ENCODE data around the gene ATR.
"Not testable (repeated sequence)": the region's sequence is repeated elsewhere in the genome, so short reads cannot be mapped to it uniquely, and the experiment has no call there.

The ATR gene

DNA sequence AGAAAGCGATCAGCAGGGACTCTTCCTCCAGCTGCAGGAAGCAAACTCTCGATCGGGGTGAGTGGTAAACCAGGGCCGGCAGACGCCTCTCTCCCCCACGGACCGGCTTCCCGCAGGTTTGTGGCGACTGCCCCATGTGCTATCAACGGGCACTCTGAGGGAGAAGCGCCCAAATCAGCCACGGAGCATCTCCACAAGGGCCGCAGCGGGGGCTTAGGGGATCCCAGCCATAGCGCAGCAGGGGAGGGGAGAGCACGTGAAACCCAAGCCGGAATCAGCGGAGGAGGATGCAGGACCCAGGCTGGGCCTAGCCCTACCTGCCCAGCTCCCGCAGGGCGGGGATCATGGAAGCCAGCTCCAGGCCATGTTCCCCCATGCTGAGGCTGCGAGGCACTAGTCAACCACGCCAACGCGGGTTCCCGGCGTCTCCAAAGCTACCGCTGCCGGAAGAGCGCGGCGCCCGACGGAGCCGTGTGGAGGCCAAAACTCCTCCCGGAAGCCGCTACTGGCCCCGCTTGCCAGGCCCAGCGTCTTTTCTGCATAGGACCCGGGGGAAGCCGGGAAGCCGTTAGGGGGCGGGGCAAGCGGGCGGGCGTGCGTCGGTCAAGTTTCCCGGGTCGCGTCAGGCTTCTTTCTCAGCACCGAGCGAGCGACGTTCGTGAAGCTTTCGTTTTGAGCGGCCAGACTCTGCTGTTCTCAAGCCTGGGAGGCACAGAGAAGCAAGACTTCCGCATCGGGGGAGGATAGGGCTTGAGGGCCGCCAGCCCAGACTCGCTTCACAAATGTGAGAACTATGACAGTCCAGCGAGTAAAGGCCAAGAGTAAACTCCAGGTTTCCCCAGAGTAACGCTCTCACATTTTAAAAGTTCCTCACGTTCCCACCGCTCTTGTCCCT lies at the start of gene ATR:
Gene ATR, minus strand, starts transcription at position 405 of the 895 bp plus-strand sequence. Its CDS starts 29 bp downstream, at position 376.
- DNase-seq (ENCODE audit: low read depth), result peak; percentile 87
- peak within 1 kb of the TSS; percentile 98 for H3K4me3 ChIP-seq (ENCODE audit: low read depth, low read length)

DNA sequence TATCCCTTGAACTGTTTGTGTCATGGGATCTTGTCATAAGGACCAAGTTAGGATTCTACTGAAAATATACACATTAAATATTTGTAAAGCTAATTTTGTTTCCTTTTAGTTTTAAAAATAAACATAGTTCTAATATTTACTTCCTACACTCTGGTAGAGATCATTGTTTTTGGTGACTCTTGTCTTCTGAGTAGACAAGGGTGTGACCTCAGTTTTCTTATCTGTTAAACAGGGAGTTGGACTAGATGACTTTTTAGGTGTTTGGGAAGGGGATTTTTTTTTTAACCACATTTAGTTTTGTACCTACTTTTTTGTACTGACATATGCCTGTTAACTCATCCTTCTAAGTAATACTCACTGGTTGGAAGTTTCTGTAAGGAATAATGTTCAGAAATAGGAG lies 48.4 kb upstream of the ATR start:
- H3K4me3 ChIP-seq (ENCODE audit: low read depth, low read length), result no peak overlapping the region
- DNase-seq (ENCODE audit: low read depth), result no peak

DNA sequence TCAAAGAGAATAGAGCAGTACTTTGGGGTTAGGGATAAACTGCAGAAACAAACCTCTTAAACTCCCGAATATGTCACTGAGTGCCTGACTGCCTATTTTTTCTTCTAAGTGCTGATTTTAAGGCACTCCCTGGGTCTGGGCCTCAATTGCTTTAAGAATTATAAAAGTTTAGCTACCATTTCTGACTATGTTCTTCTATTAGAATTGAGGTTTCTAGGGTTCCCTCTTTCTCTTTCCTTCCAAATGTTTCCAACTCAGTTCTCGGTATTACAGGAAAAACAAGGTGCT lies 46.6 kb upstream of the ATR start:
- DNase-seq (ENCODE audit: low read depth), result no peak
- no peak overlapping the region for H3K4me3 ChIP-seq (ENCODE audit: low read depth, low read length)

DNA sequence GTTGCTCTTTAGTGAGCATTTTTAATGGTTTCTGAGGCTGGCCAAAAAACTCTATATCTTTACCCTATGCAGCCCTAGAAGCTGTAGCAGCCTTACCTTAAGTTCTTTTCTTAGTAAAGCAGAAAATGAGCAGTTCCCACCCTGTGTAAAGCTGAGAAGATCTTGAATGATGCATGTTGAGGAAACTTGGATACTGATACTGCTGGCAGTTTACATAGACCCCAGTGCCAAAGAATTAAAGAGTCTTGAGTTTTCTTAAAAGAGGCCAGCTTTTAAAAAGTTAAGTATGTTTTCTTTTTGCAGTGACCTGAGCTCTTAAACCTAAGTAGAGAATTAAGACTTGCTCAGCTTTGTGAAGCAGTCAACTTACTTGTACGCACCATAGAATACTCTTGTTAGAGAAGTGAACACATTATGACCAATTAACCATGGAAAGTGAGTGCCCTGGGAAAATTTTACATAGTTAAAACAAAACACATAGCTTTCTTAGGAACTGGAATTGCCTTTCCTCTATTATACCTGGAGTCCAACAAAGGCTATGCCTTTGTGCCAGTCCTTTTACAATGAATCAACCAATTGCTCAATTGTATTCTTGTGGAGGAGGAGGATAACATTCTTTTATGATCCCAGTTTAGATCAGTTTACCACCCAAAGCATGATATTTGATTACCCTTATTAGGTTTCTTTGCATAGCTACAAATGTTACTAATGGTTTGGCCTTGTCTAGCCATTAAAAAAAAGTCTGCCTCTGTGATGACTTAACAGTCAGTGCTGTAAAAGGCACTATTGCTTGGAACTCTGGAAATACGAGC lies 46.0 kb upstream of the ATR start:
- H3K4me3 ChIP-seq (ENCODE audit: low read depth, low read length), result no peak overlapping the region
- DNase-seq (ENCODE audit: low read depth), result no peak

DNA sequence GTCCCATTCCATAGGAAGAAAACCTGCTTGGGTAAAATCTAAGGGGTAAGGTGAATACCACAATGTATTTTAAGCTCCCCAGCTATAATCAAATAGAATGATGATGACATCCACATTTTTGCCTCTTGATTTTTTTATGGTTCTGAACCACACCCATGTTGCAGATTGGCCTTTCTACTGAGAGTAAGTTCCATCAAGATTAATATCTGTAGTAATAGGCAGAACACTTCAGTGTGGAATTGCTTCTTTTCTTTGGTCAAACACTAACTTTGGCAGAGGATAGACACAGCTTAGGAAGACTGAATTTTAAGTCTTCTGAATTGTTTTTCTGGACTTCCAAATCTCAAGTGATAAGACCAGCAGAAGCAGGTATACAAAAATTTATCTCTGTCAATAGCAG lies 44.7 kb upstream of the ATR start:
- no peak overlapping the region for H3K4me3 ChIP-seq (ENCODE audit: low read depth, low read length)
- DNase-seq (ENCODE audit: low read depth), result no peak

DNA sequence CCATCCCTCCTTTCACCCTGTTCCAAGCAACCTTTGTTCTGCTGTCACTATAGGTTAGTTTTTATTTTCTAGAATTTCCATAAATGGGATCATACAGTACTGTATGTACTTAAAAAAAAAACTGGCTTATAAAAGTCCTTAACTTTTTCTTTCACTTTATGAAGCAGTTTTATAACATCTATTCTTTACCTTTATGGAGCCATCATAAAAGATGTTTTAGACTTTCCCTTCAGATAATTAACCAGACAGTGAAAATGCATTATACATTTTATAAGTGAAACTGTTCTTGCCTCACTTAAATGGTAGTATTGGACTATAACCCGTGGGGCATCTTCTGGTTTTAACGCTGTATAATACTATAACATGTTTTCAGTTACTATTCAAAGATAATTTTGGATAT lies 43.9 kb upstream of the ATR start:
- H3K4me3 ChIP-seq (ENCODE audit: low read depth, low read length), result no peak overlapping the region
- no peak for DNase-seq (ENCODE audit: low read depth)

DNA sequence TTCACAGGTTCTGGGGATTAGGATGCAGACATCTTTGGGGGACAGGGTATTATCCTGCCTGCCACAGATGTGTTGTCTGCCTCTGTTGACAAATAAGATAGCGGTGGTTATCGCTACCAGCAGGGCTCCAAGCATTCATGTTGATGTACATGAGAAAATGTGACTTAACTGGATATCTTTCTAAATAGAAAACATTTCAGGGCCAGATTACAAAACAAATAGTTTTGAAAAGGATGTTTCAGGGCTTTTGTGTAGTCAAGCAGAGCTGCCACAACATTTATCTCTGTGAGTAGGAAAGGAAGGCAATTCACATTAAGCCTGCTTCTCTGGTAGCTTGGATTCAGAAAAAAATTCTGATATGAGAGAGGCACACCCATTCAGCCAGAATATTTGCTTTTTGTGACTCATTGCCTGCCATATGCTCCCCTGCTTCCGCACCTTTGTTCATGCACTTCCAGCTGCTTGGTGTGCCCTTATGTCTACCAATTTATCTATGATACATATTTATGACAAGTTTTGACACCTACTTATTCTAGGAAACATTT lies 40.5 kb upstream of the ATR start:
- no peak for DNase-seq (ENCODE audit: low read depth)
- no peak overlapping the region for H3K4me3 ChIP-seq (ENCODE audit: low read depth, low read length)

DNA sequence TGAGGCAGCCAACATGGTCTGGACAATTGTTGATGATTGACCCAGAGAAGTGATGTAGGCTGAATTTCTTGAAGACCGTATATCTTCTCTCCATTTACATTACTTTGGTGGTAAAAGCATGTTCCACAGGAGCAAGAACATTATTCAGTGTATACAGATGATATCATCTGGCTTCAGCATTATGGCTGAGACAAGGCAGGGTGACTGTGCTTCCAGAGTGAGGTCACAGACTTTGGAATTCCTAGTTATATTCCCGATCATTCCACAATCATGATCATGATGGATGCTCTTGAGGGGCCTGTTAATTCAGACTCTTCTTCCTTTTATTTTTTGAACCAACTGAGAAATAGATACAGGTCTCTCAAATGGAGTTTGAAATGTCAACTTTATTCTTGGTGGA lies 36.6 kb upstream of the ATR start:
- no peak for DNase-seq (ENCODE audit: low read depth)
- H3K4me3 ChIP-seq (ENCODE audit: low read depth, low read length), result no peak overlapping the region

DNA sequence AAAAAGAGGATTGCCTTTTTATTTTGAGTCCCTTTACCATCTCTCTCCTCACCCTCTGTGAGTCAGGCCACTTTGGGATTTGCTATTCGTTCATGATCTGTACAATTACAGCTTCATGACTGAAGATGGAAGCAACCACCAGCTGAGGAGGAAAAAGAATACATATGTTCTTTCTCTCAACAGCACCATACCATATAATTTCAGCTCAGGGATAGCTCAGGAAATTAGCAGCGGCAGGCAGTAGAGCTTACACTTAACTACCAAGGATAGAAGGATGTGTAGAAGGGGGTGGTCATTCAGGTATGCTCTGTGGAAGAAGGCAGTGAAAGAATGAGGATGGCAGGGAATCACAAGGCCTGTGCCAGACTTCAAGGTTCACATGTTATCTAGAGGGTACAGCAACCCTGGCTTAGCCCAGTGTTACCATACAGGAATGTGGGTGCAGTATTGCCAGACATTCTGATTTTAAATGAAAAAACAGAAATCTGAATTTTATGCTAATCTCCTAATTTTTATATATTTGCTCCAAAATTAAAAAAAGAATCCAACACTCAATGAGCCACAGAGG lies 35.6 kb upstream of the ATR start:
- no peak for DNase-seq (ENCODE audit: low read depth)
- no peak overlapping the region for H3K4me3 ChIP-seq (ENCODE audit: low read depth, low read length)

DNA sequence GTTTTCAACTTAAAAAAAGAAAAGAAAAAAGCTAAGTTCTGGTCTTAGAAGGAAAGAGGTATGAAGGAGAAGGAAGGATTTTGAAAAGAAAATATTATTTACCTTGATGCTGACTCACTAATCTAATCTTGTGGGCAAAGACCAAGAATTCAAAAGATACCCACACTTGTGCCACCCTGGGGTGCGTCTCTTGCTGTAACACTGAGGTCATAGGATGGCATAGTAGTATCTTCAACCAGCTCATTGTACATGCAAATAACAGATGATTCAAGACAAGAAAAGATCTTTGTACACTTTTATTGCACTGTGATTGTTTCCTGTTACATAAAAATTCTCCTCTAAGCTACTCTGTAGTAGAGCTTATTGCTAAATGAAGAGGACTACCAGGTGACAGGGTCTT lies 35.0 kb upstream of the ATR start:
- H3K4me3 ChIP-seq (ENCODE audit: low read depth, low read length), result no peak overlapping the region
- no peak for DNase-seq (ENCODE audit: low read depth)

DNA sequence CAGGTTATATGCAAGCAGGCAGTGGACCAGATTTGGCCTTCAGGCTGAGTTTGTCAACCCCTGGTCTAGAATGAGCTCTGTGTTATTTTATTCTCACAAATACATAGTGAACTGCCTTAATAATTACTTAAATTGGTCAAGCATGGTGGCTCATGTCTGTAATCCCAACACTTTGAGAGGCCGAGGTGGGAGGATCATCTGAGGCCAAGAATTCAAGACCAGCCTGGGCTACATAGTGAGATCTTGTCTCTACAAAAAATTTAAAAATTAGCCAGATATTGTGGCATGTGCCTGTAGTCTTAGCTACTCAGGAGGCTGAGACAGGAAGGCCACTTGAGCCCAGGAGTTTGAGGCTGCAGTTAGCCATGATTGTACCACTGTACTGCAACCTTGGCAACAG lies 32.7 kb upstream of the ATR start:
- H3K4me3 ChIP-seq (ENCODE audit: low read depth, low read length), result no peak overlapping the region
- DNase-seq (ENCODE audit: low read depth), result no peak

DNA sequence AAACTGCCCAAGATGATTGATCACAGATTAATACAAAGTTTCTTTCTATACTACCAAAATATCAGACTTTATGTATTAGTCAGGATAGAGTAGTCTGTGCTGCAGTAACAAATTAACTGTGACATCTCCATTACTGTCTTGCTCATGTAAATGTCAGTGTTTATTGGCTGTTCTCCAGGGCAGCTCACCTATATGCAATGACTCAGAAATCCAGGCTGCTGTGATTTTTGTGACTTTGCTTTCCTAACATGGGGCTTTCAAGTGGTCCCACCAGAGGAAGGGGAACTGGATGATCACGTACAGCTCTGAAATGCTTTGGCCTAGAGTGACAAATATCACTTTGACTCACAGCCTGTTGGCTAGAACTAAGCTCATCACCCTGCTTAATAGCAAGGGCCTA lies 30.6 kb upstream of the ATR start:
- DNase-seq (ENCODE audit: low read depth), result no peak
- H3K4me3 ChIP-seq (ENCODE audit: low read depth, low read length), result no peak overlapping the region

DNA sequence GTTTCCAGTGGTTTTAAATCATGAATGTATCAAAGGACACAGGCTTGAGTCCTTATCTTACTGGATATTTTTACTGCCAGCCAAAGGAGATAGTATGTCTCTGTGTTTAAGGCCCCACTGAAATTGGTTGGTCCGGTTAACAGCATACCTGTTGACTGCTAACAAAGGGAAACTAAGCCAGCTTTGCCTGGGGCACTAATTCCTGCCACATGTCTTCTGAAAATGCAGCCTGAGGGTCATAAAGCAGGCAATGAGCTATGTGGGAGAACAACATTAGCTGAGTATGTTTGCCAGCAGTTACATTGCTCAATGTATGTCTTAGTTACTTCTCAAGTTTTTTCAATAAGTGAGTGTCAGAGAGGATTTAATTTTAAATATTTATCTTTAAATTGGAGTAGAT lies 30.1 kb upstream of the ATR start:
- no peak for DNase-seq (ENCODE audit: low read depth)
- no peak overlapping the region for H3K4me3 ChIP-seq (ENCODE audit: low read depth, low read length)

DNA sequence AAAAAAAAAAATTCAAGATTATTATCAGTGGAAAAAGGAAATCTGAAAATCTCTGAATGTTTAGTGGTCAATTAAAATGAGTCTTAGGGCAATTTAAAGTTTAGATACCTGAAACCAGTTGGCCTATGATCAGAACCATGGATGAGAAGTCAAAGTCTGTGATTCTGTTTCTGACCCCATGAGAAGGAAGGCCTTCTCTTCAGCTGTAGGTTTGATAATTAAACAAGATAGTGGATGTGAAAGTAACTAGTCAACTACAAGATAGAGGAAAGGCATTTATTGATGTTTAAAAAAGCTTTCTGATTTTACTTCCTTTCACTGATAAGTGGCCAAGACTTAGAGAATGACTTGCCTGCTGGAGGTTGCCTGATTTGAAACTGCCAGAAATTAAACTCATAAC lies 26.4 kb upstream of the ATR start:
- DNase-seq (ENCODE audit: low read depth), result no peak
- H3K4me3 ChIP-seq (ENCODE audit: low read depth, low read length), result no peak overlapping the region

DNA sequence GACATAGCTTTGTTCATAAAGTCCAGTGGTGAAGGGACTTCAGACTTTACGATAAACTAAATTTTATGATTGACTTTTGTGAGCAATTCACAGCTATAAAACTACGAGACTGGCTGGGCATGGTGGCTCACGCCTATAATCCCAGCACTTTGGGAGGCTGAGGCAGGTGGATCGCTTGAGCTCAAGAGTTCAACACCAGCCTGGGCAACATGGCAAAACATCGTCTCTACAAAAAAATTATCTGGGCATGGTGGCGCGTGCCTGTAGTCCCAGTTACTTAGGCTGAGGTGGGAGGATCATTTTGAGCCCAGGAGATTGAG lies 24.8 kb upstream of the ATR start:
- not testable (repeated sequence) for H3K4me3 ChIP-seq (ENCODE audit: low read depth, low read length); DNase-seq (ENCODE audit: low read depth)

DNA sequence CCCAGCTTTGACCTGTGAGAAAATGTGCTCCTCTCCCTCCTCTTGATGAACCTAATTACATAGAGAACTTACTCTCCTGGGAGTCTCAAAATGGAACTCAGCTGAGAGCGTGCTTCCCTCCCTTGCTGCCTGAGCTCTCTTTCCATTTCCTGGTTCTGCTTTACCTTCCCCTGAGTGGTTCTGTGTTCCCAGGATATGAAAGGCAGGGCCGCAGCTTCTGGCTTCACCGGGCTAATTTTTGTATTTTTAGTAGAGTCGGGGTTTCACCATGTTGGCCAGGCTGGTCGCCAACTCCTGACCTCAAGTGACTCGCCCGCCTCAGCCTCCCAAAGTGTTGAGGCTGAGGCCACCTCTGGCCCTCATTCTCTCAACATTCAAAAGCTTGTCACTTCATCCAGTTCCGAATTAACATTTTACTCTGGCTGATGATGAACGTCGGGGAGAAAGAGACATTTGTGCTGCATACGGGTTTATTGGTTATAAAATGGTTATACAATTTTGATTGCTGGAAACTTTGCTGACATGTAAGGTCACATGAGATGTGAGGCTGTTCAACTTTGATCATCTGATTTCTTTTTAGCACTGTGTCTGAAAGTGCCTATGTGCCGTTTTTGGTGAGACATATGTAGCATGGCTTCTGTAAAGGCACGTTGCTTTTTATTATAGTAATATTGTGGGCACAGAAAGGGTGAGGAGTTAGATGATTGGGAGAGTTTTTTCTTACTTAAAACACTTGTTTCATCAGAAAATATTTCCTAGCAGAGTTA lies 24.3 kb upstream of the ATR start:
- DNase-seq (ENCODE audit: low read depth), result no peak
- H3K4me3 ChIP-seq (ENCODE audit: low read depth, low read length), result no peak overlapping the region

DNA sequence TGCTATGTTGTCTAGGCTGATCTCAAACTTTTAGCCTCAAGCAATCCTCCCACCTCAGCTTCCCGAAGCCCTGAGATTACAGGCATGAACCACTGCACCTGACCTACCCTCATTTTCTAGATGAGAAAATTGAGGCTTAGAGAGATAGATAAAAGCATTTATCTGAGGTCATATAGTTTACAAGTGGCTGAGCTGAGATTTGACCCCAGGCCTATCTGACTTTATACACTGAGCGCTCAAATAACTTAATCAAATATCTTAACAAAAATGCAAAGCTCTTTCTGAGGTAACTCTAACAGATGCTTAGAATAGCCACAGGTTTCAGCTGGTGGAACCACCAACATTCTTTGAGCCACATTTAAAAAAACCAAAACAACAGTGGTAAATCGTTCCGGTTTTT lies 23.2 kb upstream of the ATR start:
- H3K4me3 ChIP-seq (ENCODE audit: low read depth, low read length), result no peak overlapping the region
- DNase-seq (ENCODE audit: low read depth), result no peak

DNA sequence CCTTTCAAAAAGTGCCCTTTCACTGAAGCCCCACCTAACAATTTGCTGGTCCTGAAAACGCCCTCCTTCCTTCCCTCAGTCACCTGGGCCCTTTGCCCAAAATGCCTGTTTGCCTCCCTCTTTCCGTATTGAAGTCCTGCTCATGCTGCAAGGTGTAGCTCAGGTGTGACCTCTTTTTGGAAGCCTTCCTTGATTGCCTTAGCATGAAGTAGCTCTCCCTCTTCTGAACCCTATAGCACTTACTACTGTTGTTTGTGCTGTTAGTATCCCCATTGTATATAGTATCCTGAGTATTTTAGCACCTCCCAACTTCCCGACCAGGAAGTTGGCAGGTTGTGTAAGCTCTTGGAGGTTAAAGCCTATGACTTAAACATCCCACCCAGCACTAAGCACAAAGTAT lies 19.4 kb upstream of the ATR start:
- no peak for DNase-seq (ENCODE audit: low read depth)
- H3K4me3 ChIP-seq (ENCODE audit: low read depth, low read length), result no peak overlapping the region

DNA sequence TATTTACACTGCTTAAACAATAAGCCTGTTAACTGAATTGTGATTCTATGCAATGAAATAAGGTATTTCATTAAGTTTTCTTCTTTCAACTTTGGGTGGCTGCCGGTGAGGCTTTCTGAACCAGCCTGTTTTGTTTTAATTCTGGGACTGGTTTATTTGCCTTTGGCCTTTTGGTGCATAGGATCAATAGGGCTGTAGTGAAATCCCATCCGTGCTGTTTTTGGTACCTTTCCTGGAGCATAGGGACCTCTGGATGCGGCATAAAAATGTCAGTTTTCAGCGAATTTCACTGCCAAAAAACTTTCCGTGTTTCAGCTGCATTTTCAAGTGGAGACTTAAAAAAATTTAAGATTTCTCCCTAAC lies 18.2 kb upstream of the ATR start:
- no peak for DNase-seq (ENCODE audit: low read depth)

More for the DNA sequence above, 18.2 kb upstream of the ATR start:
- peak overlapping the region; percentile 76 for H3K4me3 ChIP-seq (ENCODE audit: low read depth, low read length)

Measured in skeletal muscle cell (primary cell).